GM21381 (cell line): Measurements from ENCODE around the gene CDON.

ENCODE experiments used
- ATAC-seq: cut with Tn5 transposase; IDR thresholded peaks from one replicate; pipeline ENCODE4 v1.9.1; 2021; ENCODE audit warnings: mild to moderate bottlenecking, moderate library complexity; ENCODE audit not compliant: unreplicated experiment

The CDON gene

GRCh38 chr11:126062679-126063506 is at the start of gene CDON:
CDON (minus strand) TSS chr11:126062866; CDS start chr11:126023476, 39,390 bp downstream.
- peak; percentile 98 for ATAC-seq

GRCh38 chr11:126111458-126112116 is 48.9 kb upstream of the CDON start:
- ATAC-seq, result no peak

GRCh38 chr11:126109941-126110731 is 47.5 kb upstream of the CDON start:
- ATAC-seq, result no peak

- no peak for ATAC-seq
Measured at GRCh38 chr11:126106594-126107328, 44.1 kb upstream of the CDON start.

- ATAC-seq, result no peak
Measured at GRCh38 chr11:126105748-126106080, 43.0 kb upstream of the CDON start.

GRCh38 chr11:126105022-126105747 is 42.5 kb upstream of the CDON start:
- no peak for ATAC-seq

GRCh38 chr11:126104420-126104819 is 41.8 kb upstream of the CDON start:
- no peak for ATAC-seq

- ATAC-seq, result no peak
Measured at GRCh38 chr11:126103150-126103549, 40.5 kb upstream of the CDON start.

GRCh38 chr11:126102436-126102981 is 39.8 kb upstream of the CDON start:
- no peak for ATAC-seq

GRCh38 chr11:126101930-126102283 is 39.2 kb upstream of the CDON start:
- no peak for ATAC-seq

GRCh38 chr11:126101251-126101929 is 38.7 kb upstream of the CDON start:
- no peak for ATAC-seq

GRCh38 chr11:126100716-126101115 is 38.0 kb upstream of the CDON start:
- ATAC-seq, result no peak

GRCh38 chr11:126098204-126098769 is 35.6 kb upstream of the CDON start:
- ATAC-seq, result no peak

GRCh38 chr11:126095745-126096144 is 33.1 kb upstream of the CDON start:
- ATAC-seq, result no peak

- ATAC-seq, result no peak
Measured at GRCh38 chr11:126090452-126090851, 27.8 kb upstream of the CDON start.

GRCh38 chr11:126088999-126089398 is 26.3 kb upstream of the CDON start:
- no peak for ATAC-seq

- no peak for ATAC-seq
Measured at GRCh38 chr11:126086248-126086647, 23.6 kb upstream of the CDON start.

- no peak for ATAC-seq
Measured at GRCh38 chr11:126084608-126084912, 21.9 kb upstream of the CDON start.

- no peak for ATAC-seq
Measured at GRCh38 chr11:126083829-126084607, 21.4 kb upstream of the CDON start.
